Body of pancreas (tissue), 4 donors: ENCODE results near the gene VPS18. TPM values are rescaled to one million over a fixed set of nuclear protein-coding genes. Genes with fewer than 3 reads are reported as not detected.

Experiments used
- ATAC-seq: fragments of 150-250 bp; one replicate; pipeline ENCODE4 v1.9.1; 2016
- DNase-seq, 4 donors: peaks; one replicate each; pipeline ENCODE4 v3.0.0-alpha.2; 2019
- H3K27ac ChIP-seq, 4 donors: fragments of 200-600 bp; sonication (generic); 1 replicate in 3 of 4; 2 replicates in 1 of 4; pipeline versions ENCODE4 v1.5.1 to v1.6.1; 2016 to 2019; ENCODE audit warnings: mild to moderate bottlenecking in 1 of 4, mixed read lengths in 1 of 4, moderate library complexity in 1 of 4
- H3K27me3 ChIP-seq, 2 donors: fragments of 200-600 bp; sonication (generic); one replicate each; pipeline ENCODE4 v1.6.0; 2016; ENCODE audit warnings: mild to moderate bottlenecking in 1 of 2
- H3K36me3 ChIP-seq, 2 donors: fragments of 200-600 bp; sonication (generic); replicated peaks in 1 of 2; 2 replicates each; pipeline ENCODE4 v1.5.1; 2016; ENCODE audit warnings: low read depth in 2 of 2; ENCODE audit not compliant: insufficient read depth in 1 of 2
- H3K4me1 ChIP-seq: fragments of 200-600 bp; sonication (generic); one replicate; pipeline ENCODE4 v1.6.0; 2016
- H3K4me3 ChIP-seq, 2 donors: fragments of 200-600 bp; sonication (generic); 1 replicate in 1 of 2; 2 replicates in 1 of 2; pipeline ENCODE4 v1.5.1; 2016 to 2019
- H3K9me3 ChIP-seq, 3 donors: fragments of 200-600 bp; sonication (generic); 1 replicate in 2 of 3; 2 replicates in 1 of 3; pipeline ENCODE4 v1.5.1; 2016
- POLR2A ChIP-seq, 3 donors: fragments of 450-650 bp; IDR thresholded peaks; one replicate each; pipeline ENCODE4 v1.6.1; 2016; ENCODE audit warnings: antibody characterized with exemption in 3 of 3, mild to moderate bottlenecking in 2 of 3
- WGBS, 2 donors: methylation state at CpG; one replicate each; pipeline ENCODE4 v1.1.5; 2017; 5-methylcytosine and 5-hydroxymethylcytosine counted together
- intact Hi-C: fragments of 100-400 bp; cut with DNase I; formaldehyde crosslinking; loops from one replicate; pipeline ENCODE4 v1.15.1; 2023
- total RNA-seq, 2 donors: library from RNA; depleted of rRNA; stranded (reverse); fragments of >200 nt; gene quantifications; one replicate each; pipeline ENCODE4 v1.1.0, GENCODE V29; 2016
- TF ChIP-seq, protein P1 (sequence below), 7 experiments: fragments of 450-650 bp in 4 of 7; fragments of 200-600 bp in 3 of 7; sonication (generic) in 3 of 7; IDR thresholded peaks; one replicate each; pipeline ENCODE4 v1.5.1; 2016 to 2019; ENCODE audit warnings: antibody characterized with exemption in 7 of 7

VPS18 gene
- total RNA-seq, 2 donors from 2014 or later, result 10.9 to 14.8 TPM

DNA sequence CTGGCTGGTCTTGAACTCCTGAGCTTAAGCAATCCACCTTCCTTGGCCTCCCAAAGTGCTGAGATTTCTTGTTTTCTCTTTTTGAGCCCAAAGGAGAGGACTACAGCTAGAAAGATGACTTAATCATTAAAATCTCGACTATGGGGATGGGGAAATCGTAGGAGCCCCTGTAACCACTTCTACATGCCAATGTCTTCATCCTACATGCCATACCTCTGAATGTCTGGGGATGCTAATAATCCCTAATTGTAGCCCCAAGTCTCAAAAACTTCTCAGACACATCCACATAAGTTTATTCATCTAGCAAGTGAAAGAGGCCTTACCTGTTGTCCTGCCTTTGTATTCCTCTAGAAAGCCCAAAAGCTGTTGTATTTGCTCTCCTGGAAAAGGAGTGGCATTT lies 16.6 kb upstream of the VPS18 start:
- no peak for DNase-seq
- Histone ChIP-seq H3K4me1 (peaks cover 21% of the 10 kb centered on the region), H3K9me3 (no peaks in the 10 kb centered on the region), H3K27ac (no peak overlapping the region), H3K27me3 (no peaks in the 10 kb centered on the region), H3K36me3 (no peaks in the 10 kb centered on the region), H3K4me3 (no peak overlapping the region)
- TF ChIP-seq, protein P1, sequence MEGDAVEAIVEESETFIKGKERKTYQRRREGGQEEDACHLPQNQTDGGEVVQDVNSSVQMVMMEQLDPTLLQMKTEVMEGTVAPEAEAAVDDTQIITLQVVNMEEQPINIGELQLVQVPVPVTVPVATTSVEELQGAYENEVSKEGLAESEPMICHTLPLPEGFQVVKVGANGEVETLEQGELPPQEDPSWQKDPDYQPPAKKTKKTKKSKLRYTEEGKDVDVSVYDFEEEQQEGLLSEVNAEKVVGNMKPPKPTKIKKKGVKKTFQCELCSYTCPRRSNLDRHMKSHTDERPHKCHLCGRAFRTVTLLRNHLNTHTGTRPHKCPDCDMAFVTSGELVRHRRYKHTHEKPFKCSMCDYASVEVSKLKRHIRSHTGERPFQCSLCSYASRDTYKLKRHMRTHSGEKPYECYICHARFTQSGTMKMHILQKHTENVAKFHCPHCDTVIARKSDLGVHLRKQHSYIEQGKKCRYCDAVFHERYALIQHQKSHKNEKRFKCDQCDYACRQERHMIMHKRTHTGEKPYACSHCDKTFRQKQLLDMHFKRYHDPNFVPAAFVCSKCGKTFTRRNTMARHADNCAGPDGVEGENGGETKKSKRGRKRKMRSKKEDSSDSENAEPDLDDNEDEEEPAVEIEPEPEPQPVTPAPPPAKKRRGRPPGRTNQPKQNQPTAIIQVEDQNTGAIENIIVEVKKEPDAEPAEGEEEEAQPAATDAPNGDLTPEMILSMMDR (IDR thresholded peaks at IDR 0.05), result no peak
- no peak for TF ChIP-seq POLR2A (IDR thresholded peaks at IDR 0.05)
- WGBS, 2 donors, result 37 to 41% methylated on average over 2 of the region's 2 CpGs
- intact Hi-C loops, result no loop called here
- no peak for ATAC-seq

DNA sequence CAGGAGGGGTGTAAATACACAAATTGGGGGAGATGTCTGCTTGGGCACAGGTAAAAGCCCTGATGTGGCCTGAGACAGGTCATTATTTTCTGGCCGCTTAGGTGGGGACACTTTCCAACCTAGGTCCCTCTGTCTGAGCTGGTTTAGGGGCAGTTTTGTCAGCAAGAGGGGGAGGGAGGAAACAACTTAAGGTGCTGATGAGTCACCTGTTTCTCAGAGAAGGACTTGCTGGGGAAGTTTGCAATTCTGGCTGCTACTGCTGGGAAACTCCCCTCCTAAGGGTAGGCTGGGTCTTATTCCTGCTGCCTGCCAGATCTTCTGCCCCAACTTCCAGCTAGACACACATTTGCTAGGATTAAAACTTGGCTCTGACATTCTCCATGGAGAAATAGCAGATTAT lies 15.5 kb upstream of the VPS18 start:
- DNase-seq, result no peak
- Histone ChIP-seq H3K9me3 (no peaks in the 10 kb centered on the region), H3K27ac (no peak overlapping the region), H3K27me3 (no peaks in the 10 kb centered on the region), H3K36me3 (no peaks in the 10 kb centered on the region), H3K4me3 (no peak overlapping the region), H3K4me1 (peaks cover 10% of the 10 kb centered on the region)
- TF ChIP-seq POLR2A (IDR thresholded peaks at IDR 0.05), result no peak
- TF ChIP-seq, protein P1 (IDR thresholded peaks at IDR 0.05), result no peak
- intact Hi-C loops, result no loop called here
- 75 to 88% methylated on average over 1 of the region's 1 CpG for WGBS, 2 donors
- ATAC-seq, result no peak

DNA sequence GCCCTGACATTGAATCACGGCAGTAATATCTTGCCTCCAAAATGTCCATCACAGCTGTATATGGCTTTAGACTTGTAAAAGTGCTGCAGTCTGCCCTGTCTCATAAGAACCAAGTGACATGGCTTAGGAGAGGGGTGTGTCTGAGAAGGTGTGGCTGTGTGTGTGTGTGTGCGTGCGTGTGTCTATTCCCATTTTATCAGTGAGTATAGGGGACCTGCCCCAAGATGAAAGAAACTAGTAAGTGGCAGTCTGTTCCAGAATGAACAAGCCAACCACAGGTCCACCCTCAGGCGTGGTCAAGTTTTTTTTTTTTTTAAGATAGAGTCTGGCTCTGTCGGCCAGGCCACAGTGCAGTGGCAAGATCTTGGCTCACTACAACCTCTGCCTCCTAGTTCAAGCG lies 14.6 kb upstream of the VPS18 start:
- no peak for ATAC-seq
- H3K4me3 ChIP-seq, result no peak overlapping the region
- DNase-seq, result no peak
- intact Hi-C loops, result no loop called here
- H3K27ac ChIP-seq, result no peak overlapping the region
- no peaks in the 10 kb centered on the region for H3K27me3 ChIP-seq
- H3K9me3 ChIP-seq, result no peaks in the 10 kb centered on the region
- H3K36me3 ChIP-seq, result no peaks in the 10 kb centered on the region
- 79 to 82% methylated on average over 6 of the region's 6 CpGs for WGBS, 2 donors
- TF ChIP-seq, protein P1 (IDR thresholded peaks at IDR 0.05), result no peak
- TF ChIP-seq POLR2A (IDR thresholded peaks at IDR 0.05), result no peak
- peaks cover 2% of the 10 kb centered on the region for H3K4me1 ChIP-seq

DNA sequence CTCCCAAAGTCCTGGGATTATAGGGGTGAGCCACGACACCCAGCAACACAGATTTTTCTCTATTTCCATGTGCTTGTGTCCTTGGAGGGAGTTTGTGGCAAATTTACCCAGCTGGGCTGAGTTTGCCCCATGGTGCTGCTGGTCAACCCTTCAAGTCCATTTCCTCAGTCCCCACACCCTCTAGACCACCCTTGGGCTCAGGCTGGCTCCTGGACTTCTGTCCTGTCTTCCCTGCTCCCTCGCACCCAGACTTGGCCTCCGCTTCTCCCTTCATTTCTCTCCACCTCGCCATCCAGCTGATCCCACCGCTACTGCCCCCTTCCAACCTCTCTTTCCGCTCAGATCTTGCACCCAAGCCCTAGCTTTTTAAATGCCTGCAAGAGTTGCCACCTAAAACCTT lies 12.9 kb upstream of the VPS18 start:
- H3K4me3 ChIP-seq, result no peak overlapping the region

DNA sequence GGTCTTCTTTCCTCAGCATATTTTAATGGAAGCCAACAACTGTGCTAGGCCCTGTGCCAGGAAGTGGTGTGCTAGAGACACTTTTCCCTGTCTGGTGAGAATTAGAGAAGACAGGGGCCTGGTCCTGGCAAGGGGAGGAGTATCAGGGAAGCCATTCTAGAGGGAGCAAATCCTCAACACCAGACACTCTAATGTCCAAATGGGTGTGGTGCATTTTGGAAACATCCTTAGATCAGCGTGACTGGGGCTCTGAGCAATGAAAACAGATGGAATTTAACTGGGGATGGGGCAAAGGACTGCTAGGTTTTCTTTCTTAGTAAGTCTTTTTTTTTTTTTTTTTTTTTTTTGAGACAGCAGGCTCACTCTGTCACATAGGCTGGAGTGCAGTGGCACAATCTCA lies 7.7 kb upstream of the VPS18 start:
- intact Hi-C loops, result no loop called here

More for the DNA sequence above, 12.9 kb upstream of the VPS18 start:
- TF ChIP-seq, protein P1 (IDR thresholded peaks at IDR 0.05), result no peak
- no peak for TF ChIP-seq POLR2A (IDR thresholded peaks at IDR 0.05)
- DNase-seq (no peak), ATAC-seq (no peak)
- WGBS, 2 donors, result 97 to 98% methylated on average over 6 of the region's 6 CpGs
- H3K27me3 ChIP-seq, result no peaks in the 10 kb centered on the region
- no peaks in the 10 kb centered on the region for H3K4me1 ChIP-seq
- no peaks in the 10 kb centered on the region for H3K9me3 ChIP-seq
- H3K36me3 ChIP-seq, result no peaks in the 10 kb centered on the region
- intact Hi-C loops, result no loop called here
- H3K27ac ChIP-seq, result no peak overlapping the region

More for the DNA sequence above, 7.7 kb upstream of the VPS18 start:
- no peak for ATAC-seq
- Histone ChIP-seq H3K27me3 (no peaks in the 10 kb centered on the region), H3K36me3 (no peaks in the 10 kb centered on the region), H3K27ac (no peak overlapping the region), H3K4me1 (peaks cover 1% of the 10 kb centered on the region), H3K9me3 (no peaks in the 10 kb centered on the region), H3K4me3 (no peak overlapping the region)
- TF ChIP-seq, protein P1 (IDR thresholded peaks at IDR 0.05), result no peak
- TF ChIP-seq POLR2A (IDR thresholded peaks at IDR 0.05), result no peak
- 75 to 88% methylated on average over 1 of the region's 1 CpG for WGBS, 2 donors
- DNase-seq, result no peak
